Dermis microvascular lymphatic vessel endothelial cell (primary cell): ENCODE results near the gene TMEM132D. TPM values are rescaled to one million over a fixed set of nuclear protein-coding genes. Genes with fewer than 3 reads are reported as not detected.
"Not testable (repeated sequence)": the region's sequence is repeated elsewhere in the genome, so short reads cannot be mapped to it uniquely, and the experiment has no call there.

Experiments
- DNase-seq, 2 donors: peaks; one replicate each; pipeline versions ENCODE4 v3.0.0 to v3.0.0-alpha.2; 2010; ENCODE audit warnings: low read depth in 2 of 2
- total RNA-seq: library from RNA; depleted of rRNA; stranded (reverse); fragments of >200 nt; gene quantifications from 2 replicates; pipeline ENCODE4 v1.2.1, GENCODE V29; 2014

Gene TMEM132D
- not detected in 2 replicates for total RNA-seq

GRCh38 chr12:129903956-129904829, at the start of gene TMEM132D:
TMEM132D (minus strand) TSS chr12:129904025.
- no peak for DNase-seq

DNA sequence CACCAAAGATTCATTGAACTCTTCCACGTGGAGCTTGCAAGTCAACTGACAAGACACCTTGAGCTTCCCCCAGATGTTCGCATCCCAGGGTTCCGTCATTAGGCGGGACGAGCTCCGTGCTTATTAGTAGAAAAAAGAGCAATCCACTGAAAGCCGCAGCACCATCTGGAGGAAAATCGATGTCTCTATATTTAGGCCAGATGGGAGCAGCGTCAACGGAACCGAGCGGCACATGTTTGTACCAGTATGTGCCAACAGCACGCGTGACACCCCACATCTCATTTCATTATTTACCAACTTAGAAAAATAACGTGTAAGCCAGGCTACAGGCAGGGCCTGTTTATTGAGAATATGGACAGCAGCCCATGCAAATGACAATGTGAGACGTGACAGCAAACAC, 45.8 kb upstream of the TMEM132D start:
- no peak for DNase-seq

DNA sequence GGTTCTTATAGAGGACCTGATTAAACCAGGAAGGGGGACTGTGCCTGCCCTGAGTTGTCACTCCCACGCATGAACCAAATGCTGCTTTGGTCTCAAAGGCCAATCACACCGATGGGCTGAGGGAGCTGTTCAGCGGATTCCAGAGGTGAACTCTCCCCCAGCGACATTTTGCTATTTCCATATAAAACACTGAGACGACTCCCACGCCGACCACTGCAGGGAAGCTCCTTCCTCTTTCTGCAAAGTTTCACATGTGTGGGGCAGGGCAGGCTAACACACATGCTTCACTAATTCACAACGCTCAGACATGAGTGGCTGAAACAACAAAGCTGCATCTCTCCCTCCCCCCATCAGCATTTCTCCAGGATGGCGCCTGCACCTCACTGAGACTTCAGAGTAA, 37.8 kb upstream of the TMEM132D start:
- no peak for DNase-seq

GRCh38 chr12:129938089-129938488, 34.3 kb upstream of the TMEM132D start:
- DNase-seq, result no peak

GRCh38 chr12:129937426-129937825, 33.6 kb upstream of the TMEM132D start:
- DNase-seq, result no peak

GRCh38 chr12:129928643-129929042, 24.8 kb upstream of the TMEM132D start:
- DNase-seq, result no peak

- no peak for DNase-seq
Measured at GRCh38 chr12:129927316-129927900, 23.6 kb upstream of the TMEM132D start.

DNA sequence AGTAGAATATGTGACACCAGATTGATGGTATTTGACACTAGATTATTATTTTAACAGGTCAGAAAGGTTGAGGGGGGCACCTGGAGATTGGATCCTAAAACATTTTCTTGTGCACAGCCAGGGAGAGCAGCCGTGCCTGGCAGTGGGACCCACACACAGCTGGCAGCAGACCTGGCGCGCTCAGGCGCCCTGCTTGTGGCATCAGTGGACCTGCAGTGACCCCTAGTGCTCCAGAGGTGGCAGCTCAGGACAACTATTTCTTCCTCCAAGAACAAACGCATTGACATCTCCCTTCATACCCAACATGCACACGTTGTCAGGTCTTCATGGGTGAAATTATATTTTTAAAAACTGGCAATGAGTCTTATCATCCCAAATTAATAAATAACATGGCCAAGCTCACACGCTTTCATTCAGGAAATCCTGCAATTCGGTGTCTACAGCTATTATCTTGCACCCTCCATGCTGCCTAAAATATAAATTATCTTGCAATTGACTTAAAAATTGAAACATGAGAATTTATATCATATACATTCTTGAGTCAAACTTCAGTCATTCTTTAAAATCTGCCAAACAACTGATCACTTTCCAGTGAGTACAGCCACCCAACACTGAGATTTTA, 7.7 kb upstream of the TMEM132D start:
- peak; percentile 1 to 14 for DNase-seq

DNA sequence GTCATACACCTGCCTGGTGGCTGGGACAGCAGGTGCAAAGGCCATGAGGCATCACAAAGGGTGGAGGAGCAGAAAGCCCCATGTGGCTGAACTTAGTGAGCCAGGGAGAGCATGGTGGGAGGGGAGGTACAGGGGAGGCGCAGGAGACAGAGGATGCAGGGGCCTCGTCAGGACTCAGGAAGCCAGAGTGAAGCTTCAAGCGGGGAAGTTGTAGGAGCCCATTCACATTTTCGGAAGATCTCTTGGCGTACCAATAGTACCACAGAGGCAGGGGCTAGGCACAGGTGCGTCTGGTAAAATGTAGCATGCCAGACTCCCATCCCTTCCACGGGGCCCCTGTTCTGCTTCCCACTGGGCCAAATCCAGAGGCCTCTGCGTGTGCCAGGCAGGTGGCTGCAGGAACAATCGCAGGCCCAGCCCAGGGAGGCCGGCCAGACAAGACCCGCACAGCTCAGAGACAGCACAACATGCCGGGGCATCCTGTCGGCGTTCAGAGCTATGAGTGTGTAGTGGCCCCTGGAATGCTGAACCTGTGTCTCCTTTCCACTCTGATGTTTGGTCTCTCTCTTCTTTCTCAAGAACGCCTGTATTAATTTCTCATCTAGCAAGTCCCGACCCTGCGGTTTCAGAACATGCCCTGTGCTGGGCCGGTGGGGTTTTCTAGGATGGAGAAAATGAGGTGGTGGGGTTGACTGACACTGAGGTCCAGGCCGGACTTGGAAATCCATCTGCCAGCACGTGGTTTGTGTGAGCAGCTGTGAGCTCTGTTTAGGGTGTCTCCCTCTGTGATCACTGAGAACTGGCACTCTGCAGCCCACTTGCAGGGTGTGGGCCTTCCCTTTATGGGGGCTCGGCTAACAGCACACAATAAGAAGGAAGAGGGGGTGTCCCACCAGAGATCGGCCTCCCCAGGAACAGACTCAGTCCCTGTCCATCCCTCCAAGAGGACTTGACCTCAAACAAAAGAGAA, 5.5 kb upstream of the TMEM132D start:
- DNase-seq, result no peak

DNA sequence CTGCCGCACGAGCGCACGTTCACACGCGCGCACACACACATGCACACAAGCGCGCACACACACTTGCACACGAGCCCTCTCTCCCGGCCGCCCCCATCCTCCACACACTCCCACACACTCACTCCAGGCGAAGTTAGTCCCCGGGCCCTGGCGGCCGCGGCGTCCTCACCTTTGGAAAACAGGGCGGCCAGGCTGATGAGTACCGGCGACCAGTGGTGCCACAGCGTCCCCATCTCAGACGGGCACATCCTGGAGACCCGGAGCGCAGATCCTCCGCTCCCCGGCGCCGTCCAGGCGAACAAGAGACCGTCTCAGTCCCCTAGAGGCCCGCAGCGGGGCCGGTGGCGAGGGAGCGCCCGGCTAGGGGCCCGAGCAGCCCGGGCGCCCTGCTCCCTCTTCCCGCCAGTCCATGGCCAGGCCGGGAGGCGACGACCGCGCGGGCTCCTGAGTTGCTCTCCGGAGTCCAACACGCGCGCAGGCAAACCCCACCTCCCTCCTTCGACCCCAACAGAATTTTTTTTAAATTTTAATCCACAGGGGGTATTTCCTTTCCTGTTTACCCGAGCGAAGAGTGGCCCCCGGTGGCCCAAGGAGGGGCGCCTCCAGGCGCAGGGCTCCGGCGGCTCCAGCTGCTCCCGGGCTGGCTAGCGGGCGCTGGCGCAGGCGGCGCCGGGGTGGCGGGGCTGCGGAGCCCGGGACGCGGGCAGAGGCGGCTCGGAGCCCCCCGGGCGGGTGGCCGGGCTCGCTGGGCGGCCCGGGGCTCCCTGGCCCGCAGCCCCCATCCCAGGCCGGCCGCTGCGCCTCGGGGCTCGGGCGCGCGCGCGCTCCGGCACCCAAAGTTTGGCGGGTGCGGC, 506 bp downstream of the TMEM132D start:
- no peak for DNase-seq

DNA sequence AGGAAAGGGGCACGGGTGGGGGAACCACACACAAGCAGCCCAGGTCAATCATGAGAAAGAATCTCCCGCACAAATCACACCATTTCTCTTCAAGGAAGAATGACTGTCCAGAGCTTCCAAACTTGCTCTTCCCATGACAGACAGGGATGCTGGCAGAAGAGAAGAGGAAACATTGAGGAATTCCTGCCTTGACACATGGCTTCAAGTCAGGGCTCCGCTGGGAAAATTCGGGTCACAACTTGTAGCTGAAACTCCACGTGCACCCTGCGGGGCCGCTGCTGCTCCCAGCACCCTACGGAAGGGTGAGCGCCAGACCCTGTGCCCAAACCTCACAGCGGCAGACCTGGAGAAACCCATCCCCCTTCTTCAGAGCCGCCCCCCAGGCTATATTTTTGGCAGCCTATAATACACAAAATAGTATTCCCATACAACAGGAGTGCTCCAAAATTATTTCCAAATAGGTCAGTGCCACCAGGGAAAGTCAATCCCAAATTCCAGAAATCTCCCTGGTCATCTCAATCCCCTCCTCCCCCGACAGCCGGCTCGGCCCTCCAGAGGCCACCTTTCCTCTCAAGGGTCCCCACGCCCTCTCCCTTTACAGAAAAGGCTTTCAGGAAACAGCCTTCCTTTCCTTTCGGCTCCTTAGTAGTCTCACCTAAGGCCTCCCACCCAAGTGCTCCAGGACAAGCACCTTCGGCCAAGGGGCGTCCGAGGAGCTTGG, 1.3 kb downstream of the TMEM132D start:
- no peak for DNase-seq

DNA sequence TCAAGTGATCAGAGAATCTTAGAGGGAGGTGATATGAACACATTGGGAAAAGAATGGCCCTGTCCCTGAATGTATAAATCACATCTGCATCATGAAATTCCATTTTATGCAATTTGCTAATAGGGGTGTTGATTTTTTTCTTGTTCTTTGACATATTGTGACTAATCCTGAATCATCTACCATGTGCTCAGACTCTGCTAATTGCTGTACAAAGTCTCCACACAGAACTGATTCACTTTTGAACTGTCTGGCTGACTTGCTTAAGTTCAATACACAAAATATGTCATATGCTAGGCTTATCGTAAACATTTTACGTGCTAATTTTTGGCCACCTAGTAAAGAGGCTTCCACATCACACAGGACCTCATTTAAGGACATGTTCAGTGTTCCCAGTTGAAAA, 2.6 kb downstream of the TMEM132D start:
- no peak for DNase-seq

GRCh38 chr12:129900306-129900705, 3.5 kb downstream of the TMEM132D start:
- no peak for DNase-seq

DNA sequence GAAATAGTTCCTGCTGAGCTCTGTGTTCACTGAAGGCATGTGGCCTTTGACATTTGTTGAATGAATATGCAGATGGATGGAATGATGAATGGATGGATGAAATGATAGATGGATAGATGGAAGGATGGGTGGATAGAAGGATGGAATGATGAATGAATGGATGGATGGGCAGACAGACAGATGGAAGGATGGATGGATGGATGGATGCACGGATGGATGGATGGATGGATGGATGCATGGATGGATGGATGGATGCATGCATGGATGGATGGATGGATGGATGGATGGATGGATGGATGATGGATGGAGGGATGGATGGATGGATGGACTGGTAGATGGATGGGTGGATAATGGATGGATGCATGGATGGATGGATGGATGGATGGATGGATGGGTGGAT, 4.8 kb downstream of the TMEM132D start:
- not testable (repeated sequence) for DNase-seq

DNA sequence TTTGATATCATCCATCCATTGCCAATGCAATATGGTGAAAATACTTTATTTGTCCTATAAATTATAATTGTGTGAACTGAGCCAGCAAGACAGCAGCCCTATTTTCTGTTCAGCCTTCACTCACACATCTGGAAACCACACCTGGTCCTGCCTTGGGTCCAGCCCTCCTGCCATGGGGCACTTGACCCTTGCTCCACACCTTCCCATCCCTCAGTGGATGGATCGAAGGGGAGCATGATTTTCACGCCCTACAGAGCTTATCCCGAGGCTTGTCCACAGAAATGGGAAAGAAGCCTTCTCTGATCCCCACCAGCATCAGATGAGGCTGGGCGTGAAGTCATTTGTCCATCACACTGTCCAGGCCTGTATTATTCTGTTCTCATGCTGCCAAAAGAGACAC, 10.1 kb downstream of the TMEM132D start:
- DNase-seq, result no peak

DNA sequence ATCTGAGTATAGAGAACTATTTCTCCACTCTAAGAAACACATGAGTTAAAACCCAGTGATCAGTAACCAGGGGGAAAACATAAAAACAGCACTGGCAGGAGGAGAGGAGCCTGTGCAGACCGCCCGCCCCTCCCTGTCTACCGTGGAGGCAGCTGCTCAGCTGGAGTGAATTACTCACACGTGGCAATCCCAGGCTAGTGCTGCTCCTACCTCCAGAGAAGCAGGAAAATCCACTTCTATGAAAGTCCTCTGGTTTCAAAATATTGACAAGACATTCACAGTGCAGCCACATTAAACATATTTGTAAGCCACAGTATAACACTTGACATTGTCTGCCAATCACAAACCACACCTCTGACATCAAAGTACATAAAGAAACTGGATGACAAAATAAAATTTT, 16.7 kb downstream of the TMEM132D start:
- DNase-seq, result no peak

- no peak for DNase-seq
Measured at GRCh38 chr12:129886541-129886940, 17.3 kb downstream of the TMEM132D start.

GRCh38 chr12:129885287-129885686, 18.5 kb downstream of the TMEM132D start:
- no peak for DNase-seq

DNA sequence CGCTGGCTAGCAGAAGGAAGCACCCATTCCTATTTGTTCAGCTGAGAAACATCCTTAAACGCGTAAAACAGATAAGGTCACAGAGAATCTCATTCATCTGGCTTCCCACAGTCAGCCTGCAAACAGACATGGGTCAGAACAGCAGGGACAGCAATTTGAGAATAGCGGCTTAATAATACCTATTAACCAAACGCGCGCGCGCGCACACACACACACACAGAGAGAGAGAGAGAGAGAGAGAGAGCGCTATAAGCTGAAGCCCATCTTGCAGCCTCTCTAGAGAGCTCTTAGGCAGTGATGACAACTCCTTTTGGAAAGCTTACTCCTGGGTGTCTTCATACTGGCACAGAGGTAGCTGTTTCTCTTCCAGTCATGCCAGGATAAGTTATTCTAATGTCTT, 26.4 kb downstream of the TMEM132D start:
- DNase-seq, result no peak

- DNase-seq, result no peak
Measured at GRCh38 chr12:129873833-129874208, 30.0 kb downstream of the TMEM132D start.
